Astrocyte of the spinal cord (primary cell): ENCODE data around the gene SUV39H1.
"Not testable (repeated sequence)": the region's sequence is repeated elsewhere in the genome, so short reads cannot be mapped to it uniquely, and the experiment has no call there.

ENCODE experiments used
- DNase-seq: peaks from one replicate; pipeline ENCODE4 v3.0.0; 2011; ENCODE audit warnings: low read depth, low spot score
- H3K4me3 ChIP-seq: 2 replicates; pipeline ENCODE4 v1.5.1; 2011; ENCODE audit warnings: low read depth, mild to moderate bottlenecking, low read length, moderate library complexity
- CTCF ChIP-seq: IDR thresholded peaks from 2 replicates; pipeline ENCODE4 v1.5.1; 2012; ENCODE audit warnings: low read depth, mild to moderate bottlenecking, low read length, inconsistent platforms
- in situ Hi-C: cut with HindIII; loops from 2 replicates; pipeline ENCODE4 v1.10.0; 2017; ENCODE audit warnings: low sequenced_read_pairs

SUV39H1 gene

GRCh38 chrX:48681539-48682183 is 14.9 kb upstream of the SUV39H1 start:
- TF ChIP-seq CTCF, result no peak

GRCh38 chrX:48682795-48683194 is 13.7 kb upstream of the SUV39H1 start:
- DNase-seq, H3K4me3 ChIP-seq, in situ Hi-C loops: not testable (repeated sequence)

More at GRCh38 chrX:48681539-48682183, 14.9 kb upstream of the SUV39H1 start:
- in situ Hi-C loops, result no loop called here
- no peak overlapping the region for H3K4me3 ChIP-seq
- DNase-seq, result no peak

- no peak within 1 kb of the TSS for H3K4me3 ChIP-seq
- no peak for DNase-seq
- in situ Hi-C loops, result no loop called here
- TF ChIP-seq CTCF, result no peak
Observed at GRCh38 chrX:48683411-48683982, 13.0 kb upstream of the SUV39H1 start, which contains the start of gene WAS. Gene WAS, plus strand, starts transcription at chrX:48683799. Its CDS starts 55 bp downstream, at chrX:48683854.

- no peak for TF ChIP-seq CTCF
- no peak for DNase-seq
- in situ Hi-C loops, result no loop called here
- no peak overlapping the region for H3K4me3 ChIP-seq
Observed at GRCh38 chrX:48684134-48684533, 12.4 kb upstream of the SUV39H1 start.

GRCh38 chrX:48685416-48685815 is 11.1 kb upstream of the SUV39H1 start:
- DNase-seq, result no peak
- TF ChIP-seq CTCF, result no peak
- in situ Hi-C loops, result no loop called here
- no peak overlapping the region for H3K4me3 ChIP-seq

- H3K4me3 ChIP-seq, result no peak overlapping the region
- in situ Hi-C loops, result no loop called here
- no peak for TF ChIP-seq CTCF
- DNase-seq, result no peak
Observed at GRCh38 chrX:48688531-48689150, 7.9 kb upstream of the SUV39H1 start.
